T-helper 17 cell (primary cell): ENCODE measurements around the gene ZC3H7B. TPM values are rescaled to one million over a fixed set of nuclear protein-coding genes. Genes with fewer than 3 reads are reported as not detected.

Experiments
- ATAC-seq: fragments of 150-1000 bp; cut with Tn5 transposase; 2 replicates; pipeline ENCODE4 v1.10.0; 2021; ENCODE audit warnings: mild to moderate bottlenecking, moderate library complexity
- DNase-seq, 3 donors: peaks; one replicate each; pipeline versions ENCODE4 v3.0.0 to v3.0.0-alpha.2; 2020 to 2021
- H3K9me3 ChIP-seq: one replicate; pipeline ENCODE4 v1.7.0; 2013; ENCODE audit warnings: low read length, mild to moderate bottlenecking; ENCODE audit not compliant: control insufficient read depth, poor library complexity, severe bottlenecking
- H3K27ac Mint-ChIP-seq: one replicate; pipeline ENCODE4 v1.8.0; 2022; ENCODE audit warnings: mild to moderate bottlenecking, moderate library complexity, mixed read lengths
- H3K27me3 Mint-ChIP-seq: one replicate; pipeline ENCODE4 v1.8.0; 2022; ENCODE audit warnings: mixed read lengths
- H3K36me3 Mint-ChIP-seq: one replicate; pipeline ENCODE4 v1.8.0; 2022; ENCODE audit warnings: low read depth, mixed read lengths
- H3K4me1 Mint-ChIP-seq: one replicate; pipeline ENCODE4 v1.8.0; 2022; ENCODE audit warnings: mild to moderate bottlenecking, mixed read lengths
- H3K4me3 Mint-ChIP-seq: one replicate; pipeline ENCODE4 v1.8.0; 2022; ENCODE audit warnings: mild to moderate bottlenecking, moderate library complexity, mixed read lengths
- total RNA-seq, 4 donors: library from RNA in 2 of 4; stranded (reverse) in 2 of 4; gene quantifications; one replicate each; pipeline ENCODE4 v1.2.3 and lab custom pipeline; 2022 to 2026

ZC3H7B gene
- total RNA-seq, 2 donors from 2014 or later: 33.5 to 35.9 TPM

DNA sequence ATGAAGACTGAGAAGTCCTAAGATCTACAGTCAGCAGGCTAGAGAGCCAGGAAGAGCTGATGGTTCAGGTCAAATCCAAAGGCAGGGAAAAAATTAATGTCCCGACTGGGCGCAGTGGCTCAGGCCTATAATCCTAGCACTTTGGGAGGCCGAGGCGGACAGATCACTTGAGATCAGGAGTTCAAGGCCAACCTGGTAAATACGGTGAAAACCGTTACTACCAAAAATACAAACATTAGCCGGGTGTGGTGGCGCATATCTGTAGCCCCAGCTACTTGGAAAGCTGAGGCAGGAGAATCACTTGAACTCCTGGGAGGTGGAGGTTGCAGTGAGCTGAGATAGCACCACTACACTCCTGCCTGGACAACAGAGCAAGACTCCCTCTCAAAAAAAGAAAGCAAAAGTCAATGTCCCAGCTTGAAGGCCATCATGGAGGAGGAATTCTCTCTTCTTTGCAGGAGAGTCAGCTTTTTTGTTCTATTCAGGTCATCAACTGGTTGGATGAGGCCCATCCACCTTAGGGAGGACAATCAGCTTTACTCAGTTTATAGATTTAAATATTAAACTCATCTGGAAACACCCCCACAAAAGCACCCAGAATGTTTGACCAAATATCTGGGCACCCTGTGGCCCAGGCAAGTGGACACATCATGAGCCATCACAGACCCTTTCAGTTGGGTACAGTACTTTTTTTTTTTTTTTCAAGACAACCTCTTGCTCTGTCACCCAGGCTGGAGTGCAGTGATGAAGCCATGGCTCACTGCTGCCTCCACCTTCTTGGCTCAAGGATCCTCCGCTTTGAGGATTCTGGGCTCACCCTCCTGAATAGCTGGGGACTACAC, 4.3 kb upstream of the ZC3H7B start:
- ATAC-seq (no peak), DNase-seq (no peak)
- peaks cover 6% of the 10 kb centered on the region for H3K4me1 Mint-ChIP-seq
- H3K27ac Mint-ChIP-seq: no peak overlapping the region
- no peaks in the 10 kb centered on the region for H3K9me3 ChIP-seq
- no peak overlapping the region for H3K4me3 Mint-ChIP-seq
- H3K36me3 Mint-ChIP-seq: no peaks in the 10 kb centered on the region
- no peaks in the 10 kb centered on the region for H3K27me3 Mint-ChIP-seq

GRCh38 chr22:41300661-41301060, 664 bp upstream of the ZC3H7B start:
- Mint-ChIP-seq H3K36me3 (no peaks in the 10 kb centered on the region), H3K4me3 (peak overlapping the region; percentile 89), H3K27ac (peak overlapping the region; percentile 93), H3K4me1 (peaks cover 23% of the 10 kb centered on the region), H3K27me3 (no peaks in the 10 kb centered on the region)
- no peak for ATAC-seq
- DNase-seq: no peak
- H3K9me3 ChIP-seq: no peaks in the 10 kb centered on the region

- Mint-ChIP-seq H3K27me3 (no peaks in the 10 kb centered on the region), H3K4me1 (peaks cover 24% of the 10 kb centered on the region), H3K4me3 (peak overlapping the region; percentile 88), H3K36me3 (no peaks in the 10 kb centered on the region), H3K27ac (peak overlapping the region; percentile 89)
- H3K9me3 ChIP-seq: no peaks in the 10 kb centered on the region
- no peak for DNase-seq
- no peak for ATAC-seq
These were observed 869 bp downstream of the ZC3H7B start for GRCh38 chr22:41302021-41302767.

GRCh38 chr22:41302811-41303210, 1.5 kb downstream of the ZC3H7B start:
- Mint-ChIP-seq H3K4me3 (peak overlapping the region; percentile 88), H3K36me3 (no peaks in the 10 kb centered on the region)
- ATAC-seq: no peak

DNA sequence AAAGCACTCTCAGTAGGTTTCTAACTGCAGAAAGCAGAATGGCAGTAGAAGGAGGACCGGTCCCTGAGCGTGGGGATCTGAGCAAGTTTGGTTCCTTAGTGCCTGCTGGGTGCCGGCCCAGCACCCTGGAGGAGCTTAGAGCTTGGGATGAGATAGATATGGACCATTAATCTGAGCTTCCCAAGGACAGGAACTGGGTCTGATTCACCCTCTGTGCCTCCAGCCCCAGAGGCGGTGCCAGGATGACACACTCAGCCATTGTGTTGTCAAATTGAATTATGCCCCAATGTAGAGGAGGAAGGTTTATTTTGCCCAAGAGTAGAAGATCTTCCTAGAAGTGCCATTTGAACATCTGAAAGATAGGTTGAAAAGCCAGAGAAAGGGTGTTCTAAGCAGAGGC, 4.3 kb downstream of the ZC3H7B start:
- no peak overlapping the region for H3K27ac Mint-ChIP-seq
- H3K9me3 ChIP-seq: no peaks in the 10 kb centered on the region
- peaks cover 2% of the 10 kb centered on the region for H3K36me3 Mint-ChIP-seq
- no peak overlapping the region for H3K4me3 Mint-ChIP-seq
- H3K4me1 Mint-ChIP-seq: peaks cover 30% of the 10 kb centered on the region
- DNase-seq: no peak
- no peak for ATAC-seq
- H3K27me3 Mint-ChIP-seq: no peaks in the 10 kb centered on the region

More at GRCh38 chr22:41302811-41303210, 1.5 kb downstream of the ZC3H7B start:
- no peaks in the 10 kb centered on the region for H3K9me3 ChIP-seq
- Mint-ChIP-seq H3K4me1 (peaks cover 26% of the 10 kb centered on the region), H3K27me3 (no peaks in the 10 kb centered on the region), H3K27ac (peak overlapping the region; percentile 89)
- DNase-seq: no peak

GRCh38 chr22:41308054-41308453, 6.7 kb downstream of the ZC3H7B start:
- no peak overlapping the region for H3K27ac Mint-ChIP-seq
- peaks cover 2% of the 10 kb centered on the region for H3K36me3 Mint-ChIP-seq
- H3K4me3 Mint-ChIP-seq: no peak overlapping the region
- DNase-seq (no peak), ATAC-seq (no peak)
- H3K4me1 Mint-ChIP-seq: peaks cover 27% of the 10 kb centered on the region
- H3K9me3 ChIP-seq: no peaks in the 10 kb centered on the region
- no peaks in the 10 kb centered on the region for H3K27me3 Mint-ChIP-seq

DNA sequence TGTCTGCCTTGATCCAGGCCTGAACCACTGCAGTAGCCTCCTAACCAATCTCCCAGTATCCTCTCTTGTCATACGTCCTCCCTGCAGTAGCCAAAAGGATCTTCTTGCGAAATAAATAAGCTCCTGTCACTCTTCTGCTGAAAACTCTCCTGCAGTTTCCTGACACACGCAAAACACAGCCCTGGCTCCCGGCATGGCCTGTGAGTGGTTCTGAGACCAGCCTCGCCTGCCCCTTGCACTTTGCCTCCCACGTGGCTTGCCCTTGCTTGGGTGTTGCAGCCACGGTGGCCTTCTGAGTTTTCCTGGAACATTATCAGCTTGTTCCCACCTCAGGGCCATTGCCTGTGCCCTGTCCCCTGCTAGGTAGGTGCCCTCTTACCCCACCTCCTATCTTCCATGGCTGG, 7.2 kb downstream of the ZC3H7B start:
- ATAC-seq: no peak
- DNase-seq: no peak
- Mint-ChIP-seq H3K4me1 (peaks cover 23% of the 10 kb centered on the region), H3K27me3 (no peaks in the 10 kb centered on the region), H3K27ac (no peak overlapping the region), H3K36me3 (peaks cover 2% of the 10 kb centered on the region), H3K4me3 (no peak overlapping the region)
- no peaks in the 10 kb centered on the region for H3K9me3 ChIP-seq

- no peak for ATAC-seq
- H3K9me3 ChIP-seq: no peaks in the 10 kb centered on the region
- Mint-ChIP-seq H3K27me3 (no peaks in the 10 kb centered on the region), H3K4me1 (peaks cover 16% of the 10 kb centered on the region), H3K4me3 (no peak overlapping the region), H3K36me3 (peaks cover 2% of the 10 kb centered on the region), H3K27ac (no peak overlapping the region)
- no peak for DNase-seq
These were observed 9.0 kb downstream of the ZC3H7B start for GRCh38 chr22:41310336-41310735.

DNA sequence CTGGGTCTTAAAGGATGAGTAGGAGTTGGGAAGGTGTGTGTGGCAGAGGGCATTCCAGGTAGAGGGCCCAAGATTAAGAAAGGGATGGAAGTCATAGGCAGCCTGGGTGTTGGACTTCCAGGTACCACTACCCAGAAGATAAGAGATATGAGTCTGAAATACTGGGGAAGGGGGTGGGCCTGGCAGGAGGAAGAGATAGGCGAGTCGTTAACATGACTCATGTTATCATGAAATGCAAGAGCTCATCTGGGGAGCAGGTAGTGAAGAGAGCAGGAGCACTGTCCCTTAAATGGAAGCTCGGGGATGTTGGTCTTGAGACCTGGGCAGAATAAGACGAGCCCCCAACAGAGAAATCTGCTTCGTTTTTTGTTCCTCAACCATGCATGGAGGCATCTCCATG, 10.2 kb downstream of the ZC3H7B start:
- no peaks in the 10 kb centered on the region for H3K9me3 ChIP-seq
- Mint-ChIP-seq H3K4me3 (no peak overlapping the region), H3K36me3 (peaks cover 2% of the 10 kb centered on the region), H3K27ac (peak overlapping the region; percentile 34), H3K27me3 (no peaks in the 10 kb centered on the region), H3K4me1 (peaks cover 16% of the 10 kb centered on the region)
- ATAC-seq (no peak), DNase-seq (no peak)

- no peak for DNase-seq
- no peaks in the 10 kb centered on the region for H3K27me3 Mint-ChIP-seq
- no peaks in the 10 kb centered on the region for H3K9me3 ChIP-seq
- H3K4me1 Mint-ChIP-seq: peaks cover 11% of the 10 kb centered on the region
- no peaks in the 10 kb centered on the region for H3K36me3 Mint-ChIP-seq
- H3K27ac Mint-ChIP-seq: peak overlapping the region; percentile 29
- H3K4me3 Mint-ChIP-seq: peak overlapping the region; percentile 52
- ATAC-seq: no peak
These were observed 13.5 kb downstream of the ZC3H7B start for GRCh38 chr22:41314821-41315220.

DNA sequence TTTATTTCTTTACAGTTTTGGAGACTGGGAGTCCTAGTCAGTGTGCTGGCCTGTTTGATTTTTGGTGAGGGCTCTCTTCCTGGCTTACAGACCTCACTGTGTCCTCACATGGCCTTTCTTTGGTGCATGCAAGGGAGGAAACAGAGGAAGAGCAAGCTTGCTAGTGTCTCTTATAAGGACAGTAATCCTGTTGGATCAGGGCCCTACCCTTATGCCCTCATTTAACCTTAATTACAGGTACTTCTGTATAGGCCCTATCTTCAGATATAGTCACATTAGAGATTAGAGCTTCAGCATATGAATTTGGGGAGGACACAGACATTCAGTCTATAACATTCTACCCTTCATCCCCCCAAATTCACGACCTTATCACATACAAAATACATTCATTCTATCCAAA, 14.3 kb downstream of the ZC3H7B start:
- peaks cover 11% of the 10 kb centered on the region for H3K4me1 Mint-ChIP-seq
- no peak overlapping the region for H3K4me3 Mint-ChIP-seq
- peak overlapping the region; percentile 29 for H3K27ac Mint-ChIP-seq
- no peaks in the 10 kb centered on the region for H3K9me3 ChIP-seq
- DNase-seq (no peak), ATAC-seq (no peak)
- peaks cover 2% of the 10 kb centered on the region for H3K36me3 Mint-ChIP-seq
- H3K27me3 Mint-ChIP-seq: no peaks in the 10 kb centered on the region

DNA sequence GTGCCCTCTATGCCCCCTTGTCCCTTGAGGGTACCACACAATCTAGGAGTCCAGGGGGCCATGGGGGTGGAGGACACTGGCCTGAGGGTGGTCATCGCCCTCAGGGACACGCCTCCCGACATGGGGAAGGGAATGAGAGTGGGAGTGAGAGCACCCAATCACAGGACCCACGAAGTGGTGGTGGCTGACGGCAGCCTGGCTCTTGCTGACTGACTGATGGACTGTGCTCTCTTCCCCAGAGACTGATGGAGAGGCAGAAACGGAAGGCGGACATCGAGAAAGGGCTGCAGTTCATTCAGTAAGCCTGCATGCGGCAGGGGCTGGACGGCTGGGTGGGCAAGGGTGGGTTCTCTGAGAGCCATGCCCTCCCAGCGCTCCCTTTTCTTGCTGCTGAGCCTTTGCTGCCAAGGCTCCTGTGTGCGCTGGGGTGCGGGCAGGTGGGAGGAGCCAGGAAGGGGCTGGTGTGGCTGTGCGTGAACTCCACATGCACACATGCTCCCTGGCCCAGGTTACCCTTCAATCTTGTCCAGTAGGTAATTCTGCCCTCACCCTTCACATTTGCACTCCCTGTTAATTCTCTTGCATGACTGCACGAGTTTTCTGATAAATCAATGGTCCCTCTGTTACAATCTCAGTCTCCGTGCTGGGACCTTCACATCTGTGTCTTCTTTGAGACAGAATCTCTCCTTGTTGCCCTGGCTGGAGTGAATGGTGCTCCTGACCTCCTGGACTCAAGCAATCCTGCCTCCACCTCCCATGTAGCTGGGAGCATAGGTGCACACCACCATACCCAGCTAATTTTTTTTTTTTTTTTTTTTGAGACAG, 19.3 kb downstream of the ZC3H7B start:
- no peak for DNase-seq
- H3K9me3 ChIP-seq: no peaks in the 10 kb centered on the region
- no peaks in the 10 kb centered on the region for H3K27me3 Mint-ChIP-seq
- ATAC-seq: no peak
- H3K4me3 Mint-ChIP-seq: no peak overlapping the region
- H3K27ac Mint-ChIP-seq: no peak overlapping the region
- peaks cover 15% of the 10 kb centered on the region for H3K4me1 Mint-ChIP-seq
- peaks cover 5% of the 10 kb centered on the region for H3K36me3 Mint-ChIP-seq
